ENCODE data around the gene ANP32B. TPM values are rescaled to one million over a fixed set of nuclear protein-coding genes. Genes with fewer than 3 reads are reported as not detected.
A peak's percentile ranks its signal among the peaks of the same experiment; 100 is the strongest.
"Not testable (repeated sequence)": the region's sequence is repeated elsewhere in the genome, so short reads cannot be mapped to it uniquely, and the experiment has no call there.

The ANP32B gene
- total RNA-seq, 1 donor from 2014 or later: 305 TPM

DNA sequence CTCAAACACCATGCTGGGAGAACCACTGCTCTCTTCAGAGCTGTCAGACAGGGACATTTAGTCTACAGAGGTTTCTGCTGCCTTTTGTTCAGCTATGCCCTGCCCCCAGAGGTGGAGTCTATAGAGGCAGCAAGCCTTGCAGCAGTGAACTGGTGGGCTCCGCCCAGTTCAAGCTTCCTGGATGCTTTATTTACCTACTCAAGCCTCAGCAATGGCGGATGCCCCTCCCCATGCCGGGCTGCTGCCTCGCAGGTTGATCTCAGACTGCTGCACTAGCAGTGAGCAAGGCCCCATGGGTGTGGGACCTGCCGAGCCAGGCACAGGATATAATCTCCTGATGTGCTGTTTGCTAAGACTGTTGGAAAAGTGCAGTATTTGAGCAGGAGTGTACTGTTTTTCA lies 32.3 kb upstream of the ANP32B start:
- H3K4me3 Mint-ChIP-seq; H3K27ac Mint-ChIP-seq; H3K9me3 Mint-ChIP-seq; intact Hi-C loops (cut with micrococcal nuclease); H3K36me3 Mint-ChIP-seq (ENCODE audit: low read depth); H3K4me1 Mint-ChIP-seq (ENCODE audit: low read depth); DNase-seq (ENCODE audit: low spot score): not testable (repeated sequence)
- H3K27me3 Mint-ChIP-seq (ENCODE audit: insufficient read depth): peaks cover 37% of the 10 kb centered on the region

GRCh38 chr9:97954550-97954989 lies 28.6 kb upstream of the ANP32B start:
- peak; percentile 35 for DNase-seq (ENCODE audit: low spot score)
- Mint-ChIP-seq H3K36me3 (ENCODE audit: low read depth) (no peaks in the 10 kb centered on the region), H3K4me1 (ENCODE audit: low read depth) (no peaks in the 10 kb centered on the region), H3K27me3 (ENCODE audit: insufficient read depth) (peaks cover 8% of the 10 kb centered on the region), H3K27ac (no peak overlapping the region), H3K4me3 (no peak overlapping the region), H3K9me3 (no peaks in the 10 kb centered on the region)
- intact Hi-C loops (cut with micrococcal nuclease): loop anchor here (1.0 to 2.0 kb wide), 4 partner anchors 28 to 244 kb away; partner anchors contain the start of gene ANP32B

GRCh38 chr9:97956331-97956730 lies 26.8 kb upstream of the ANP32B start:
- Mint-ChIP-seq H3K9me3 (no peaks in the 10 kb centered on the region), H3K4me3 (no peak overlapping the region), H3K36me3 (ENCODE audit: low read depth) (no peaks in the 10 kb centered on the region), H3K27me3 (ENCODE audit: insufficient read depth) (peaks cover 4% of the 10 kb centered on the region), H3K27ac (no peak overlapping the region), H3K4me1 (ENCODE audit: low read depth) (no peaks in the 10 kb centered on the region)
- intact Hi-C loops (cut with micrococcal nuclease): no loop called here
- no peak for DNase-seq (ENCODE audit: low spot score)

DNA sequence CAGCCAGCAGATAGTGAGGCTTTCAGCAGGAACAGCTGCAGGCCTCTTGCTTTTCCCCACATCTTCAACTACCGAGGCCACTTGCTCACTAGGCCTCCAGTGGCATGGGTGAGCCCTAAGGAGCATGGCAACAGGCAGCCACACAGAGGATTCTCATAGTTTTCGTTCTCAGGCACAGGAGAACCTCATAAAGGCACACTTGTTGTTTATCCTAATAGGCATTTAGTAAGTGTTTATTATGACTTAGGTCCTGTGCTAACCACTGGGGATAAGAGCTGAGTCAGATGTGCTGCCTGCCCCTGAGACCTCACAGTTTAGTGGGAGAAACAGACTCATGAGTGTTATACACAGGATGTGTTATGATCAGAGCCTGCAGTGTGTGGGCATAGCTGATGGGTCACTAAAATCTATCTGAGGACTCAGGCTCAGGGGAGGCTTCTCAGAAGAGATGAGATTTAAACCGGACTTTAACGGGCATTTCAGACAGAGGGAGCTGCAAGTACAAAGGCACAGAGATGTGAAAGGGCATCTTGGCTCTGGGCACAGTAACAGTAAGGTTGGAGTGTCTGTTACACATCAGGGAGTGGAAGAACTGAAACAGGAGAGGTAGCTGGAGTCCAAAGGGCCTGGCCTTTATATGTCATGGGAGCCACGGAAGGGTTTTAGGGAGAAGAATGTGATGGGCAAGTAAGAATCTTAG lies 24.2 kb upstream of the ANP32B start:
- no peak for DNase-seq (ENCODE audit: low spot score)
- Mint-ChIP-seq H3K4me1 (ENCODE audit: low read depth) (no peaks in the 10 kb centered on the region), H3K36me3 (ENCODE audit: low read depth) (no peaks in the 10 kb centered on the region), H3K9me3 (no peaks in the 10 kb centered on the region), H3K4me3 (no peak overlapping the region), H3K27me3 (ENCODE audit: insufficient read depth) (no peaks in the 10 kb centered on the region), H3K27ac (no peak overlapping the region)
- intact Hi-C loops (cut with micrococcal nuclease): no loop called here

DNA sequence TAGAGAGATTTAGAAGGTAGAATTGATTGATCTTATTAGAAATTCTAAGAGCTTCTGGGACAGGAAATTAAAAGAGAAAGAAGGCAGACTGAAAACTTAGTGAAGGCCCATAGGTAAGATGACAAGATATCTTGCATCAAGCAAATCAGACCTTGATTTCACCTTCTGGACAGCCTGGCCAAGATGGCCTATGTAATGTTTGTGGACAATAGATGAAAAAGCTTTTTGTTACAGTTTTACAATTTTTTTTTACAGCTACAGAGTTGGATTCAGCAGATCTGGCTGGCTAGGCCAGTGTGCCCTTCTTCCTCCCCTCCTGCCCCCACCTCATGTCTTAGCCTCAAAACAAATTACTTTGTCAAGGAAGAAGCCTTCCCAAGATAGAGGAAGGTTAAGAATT lies 23.6 kb upstream of the ANP32B start:
- no peaks in the 10 kb centered on the region for H3K36me3 Mint-ChIP-seq (ENCODE audit: low read depth)
- H3K4me1 Mint-ChIP-seq (ENCODE audit: low read depth): no peaks in the 10 kb centered on the region
- H3K4me3 Mint-ChIP-seq: no peak overlapping the region
- no peak for DNase-seq (ENCODE audit: low spot score)
- peaks cover 2% of the 10 kb centered on the region for H3K27me3 Mint-ChIP-seq (ENCODE audit: insufficient read depth)
- no peaks in the 10 kb centered on the region for H3K9me3 Mint-ChIP-seq
- no peak overlapping the region for H3K27ac Mint-ChIP-seq
- intact Hi-C loops (cut with micrococcal nuclease): no loop called here

GRCh38 chr9:97960678-97961328 lies 22.3 kb upstream of the ANP32B start:
- H3K27ac Mint-ChIP-seq; DNase-seq (ENCODE audit: low spot score); H3K4me1 Mint-ChIP-seq (ENCODE audit: low read depth); H3K27me3 Mint-ChIP-seq (ENCODE audit: insufficient read depth); H3K36me3 Mint-ChIP-seq (ENCODE audit: low read depth); intact Hi-C loops (cut with micrococcal nuclease); H3K9me3 Mint-ChIP-seq; H3K4me3 Mint-ChIP-seq: not testable (repeated sequence)

GRCh38 chr9:97961361-97961760 lies 21.8 kb upstream of the ANP32B start:
- no peak overlapping the region for H3K27ac Mint-ChIP-seq
- no peaks in the 10 kb centered on the region for H3K36me3 Mint-ChIP-seq (ENCODE audit: low read depth)
- no peak overlapping the region for H3K4me3 Mint-ChIP-seq
- H3K9me3 Mint-ChIP-seq: no peaks in the 10 kb centered on the region
- intact Hi-C loops (cut with micrococcal nuclease): no loop called here
- DNase-seq (ENCODE audit: low spot score): no peak
- no peaks in the 10 kb centered on the region for H3K4me1 Mint-ChIP-seq (ENCODE audit: low read depth)
- peaks cover 4% of the 10 kb centered on the region for H3K27me3 Mint-ChIP-seq (ENCODE audit: insufficient read depth)

DNA sequence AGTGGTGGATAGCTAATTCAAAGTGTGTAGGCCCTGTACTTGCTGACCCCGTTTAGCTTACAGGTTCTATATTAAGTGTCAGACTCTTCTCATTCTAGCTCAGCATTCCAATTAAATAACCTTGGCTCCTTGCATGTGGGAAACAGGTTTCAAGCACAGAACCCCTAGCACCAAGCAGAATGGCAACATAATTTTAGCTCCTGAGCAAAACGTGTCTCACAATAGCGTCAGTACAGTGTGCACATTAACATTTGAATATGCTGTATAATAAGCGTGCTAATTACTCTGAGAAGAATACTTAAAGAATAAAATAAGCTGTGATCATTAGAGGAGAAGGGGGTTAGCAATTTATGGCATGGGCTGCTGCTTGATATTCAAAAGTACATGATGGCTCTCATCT lies 21.0 kb upstream of the ANP32B start:
- no peaks in the 10 kb centered on the region for H3K9me3 Mint-ChIP-seq
- no peaks in the 10 kb centered on the region for H3K36me3 Mint-ChIP-seq (ENCODE audit: low read depth)
- H3K4me1 Mint-ChIP-seq (ENCODE audit: low read depth): no peaks in the 10 kb centered on the region
- no peak overlapping the region for H3K4me3 Mint-ChIP-seq
- intact Hi-C loops (cut with micrococcal nuclease): no loop called here
- H3K27me3 Mint-ChIP-seq (ENCODE audit: insufficient read depth): peaks cover 4% of the 10 kb centered on the region
- no peak for DNase-seq (ENCODE audit: low spot score)
- H3K27ac Mint-ChIP-seq: no peak overlapping the region

DNA sequence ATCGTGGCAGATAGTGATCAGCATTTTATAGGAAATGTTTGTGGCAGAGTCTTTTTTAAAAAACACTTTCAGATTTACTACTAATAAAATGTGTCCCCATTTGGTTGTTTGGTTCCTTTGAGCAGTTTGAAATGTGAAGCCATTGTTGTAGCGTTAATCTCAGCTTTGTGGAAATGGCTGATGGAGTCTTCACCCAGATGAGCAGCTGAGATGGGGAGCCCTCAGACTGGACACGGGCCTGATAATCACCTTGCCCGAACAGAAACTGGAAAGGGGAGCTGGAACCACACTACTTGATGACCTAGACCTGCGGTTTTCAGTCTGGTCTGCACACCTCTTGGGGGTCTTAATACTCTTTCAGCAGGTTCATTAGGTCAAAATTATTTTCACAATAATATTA lies 20.6 kb upstream of the ANP32B start:
- no peaks in the 10 kb centered on the region for H3K4me1 Mint-ChIP-seq (ENCODE audit: low read depth)

DNA sequence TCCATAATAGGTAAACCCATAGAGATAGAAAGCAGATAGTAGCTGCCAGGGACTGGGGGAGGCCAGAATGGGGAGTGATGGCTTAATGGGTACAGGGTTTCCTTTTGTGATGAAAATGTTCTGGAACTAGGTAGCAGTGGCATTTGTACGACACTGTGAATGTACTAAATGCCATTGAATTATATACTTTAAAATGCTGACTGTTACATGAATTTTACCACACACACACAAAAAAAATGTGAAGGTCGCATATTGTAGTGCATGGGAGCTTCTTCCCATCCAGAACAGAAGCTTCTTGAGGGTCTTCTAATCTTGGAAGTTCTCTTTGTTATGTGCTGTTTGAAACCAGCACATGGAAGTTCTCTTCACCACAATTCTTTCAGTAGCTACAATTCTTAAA lies 19.9 kb upstream of the ANP32B start:
- Mint-ChIP-seq H3K27ac (no peak overlapping the region), H3K27me3 (ENCODE audit: insufficient read depth) (peaks cover 4% of the 10 kb centered on the region), H3K36me3 (ENCODE audit: low read depth) (no peaks in the 10 kb centered on the region), H3K4me1 (ENCODE audit: low read depth) (no peaks in the 10 kb centered on the region), H3K4me3 (no peak overlapping the region), H3K9me3 (no peaks in the 10 kb centered on the region)
- no peak for DNase-seq (ENCODE audit: low spot score)
- intact Hi-C loops (cut with micrococcal nuclease): no loop called here

More for the DNA sequence above, 20.6 kb upstream of the ANP32B start:
- H3K9me3 Mint-ChIP-seq: no peaks in the 10 kb centered on the region
- no peak overlapping the region for H3K4me3 Mint-ChIP-seq
- intact Hi-C loops (cut with micrococcal nuclease): no loop called here
- no peak for DNase-seq (ENCODE audit: low spot score)
- peaks cover 4% of the 10 kb centered on the region for H3K27me3 Mint-ChIP-seq (ENCODE audit: insufficient read depth)
- H3K27ac Mint-ChIP-seq: no peak overlapping the region
- no peaks in the 10 kb centered on the region for H3K36me3 Mint-ChIP-seq (ENCODE audit: low read depth)

DNA sequence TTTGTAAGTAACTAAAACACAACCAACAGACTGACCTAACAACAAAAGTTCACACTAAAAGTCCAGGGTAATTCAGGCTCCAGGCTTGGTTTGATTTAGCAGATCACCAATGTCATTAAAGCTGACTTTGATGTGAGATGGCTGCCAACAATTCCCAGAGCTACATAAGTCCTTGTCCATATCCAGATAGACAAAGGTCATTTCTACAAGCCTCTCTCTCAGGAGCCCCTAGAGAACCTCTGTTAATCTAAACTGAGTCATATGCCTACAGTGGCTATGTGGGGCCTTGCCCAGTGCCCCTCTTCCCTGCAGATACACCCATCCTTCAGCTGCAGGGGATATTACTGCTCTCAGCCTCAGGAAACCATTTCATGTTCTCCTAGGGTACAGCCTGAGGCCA lies 18.2 kb upstream of the ANP32B start:
- no peaks in the 10 kb centered on the region for H3K9me3 Mint-ChIP-seq
- H3K27me3 Mint-ChIP-seq (ENCODE audit: insufficient read depth): peaks cover 4% of the 10 kb centered on the region
- no peak overlapping the region for H3K4me3 Mint-ChIP-seq
- no peaks in the 10 kb centered on the region for H3K4me1 Mint-ChIP-seq (ENCODE audit: low read depth)
- no peak overlapping the region for H3K27ac Mint-ChIP-seq
- intact Hi-C loops (cut with micrococcal nuclease): loop anchor here (5.0 kb wide), 1 partner anchor 393 kb away; no protein-coding TSS in a partner anchor
- no peak for DNase-seq (ENCODE audit: low spot score)
- H3K36me3 Mint-ChIP-seq (ENCODE audit: low read depth): no peaks in the 10 kb centered on the region

GRCh38 chr9:97966493-97966892 lies 16.6 kb upstream of the ANP32B start:
- no peak for DNase-seq (ENCODE audit: low spot score)
- H3K9me3 Mint-ChIP-seq: no peaks in the 10 kb centered on the region
- no peak overlapping the region for H3K4me3 Mint-ChIP-seq
- H3K27ac Mint-ChIP-seq: no peak overlapping the region
- no peaks in the 10 kb centered on the region for H3K4me1 Mint-ChIP-seq (ENCODE audit: low read depth)
- H3K27me3 Mint-ChIP-seq (ENCODE audit: insufficient read depth): peaks cover 7% of the 10 kb centered on the region
- intact Hi-C loops (cut with micrococcal nuclease): loop anchor here (5.0 kb wide), 1 partner anchor 394 kb away; no protein-coding TSS in a partner anchor
- H3K36me3 Mint-ChIP-seq (ENCODE audit: low read depth): no peaks in the 10 kb centered on the region

GRCh38 chr9:97969014-97969413 lies 14.1 kb upstream of the ANP32B start:
- Mint-ChIP-seq H3K36me3 (ENCODE audit: low read depth) (no peaks in the 10 kb centered on the region), H3K4me3 (no peak overlapping the region), H3K27me3 (ENCODE audit: insufficient read depth) (peaks cover 22% of the 10 kb centered on the region), H3K9me3 (no peaks in the 10 kb centered on the region), H3K27ac (no peak overlapping the region), H3K4me1 (ENCODE audit: low read depth) (no peaks in the 10 kb centered on the region)
- intact Hi-C loops (cut with micrococcal nuclease): loop anchor here (5.0 kb wide), 1 partner anchor 397 kb away; no protein-coding TSS in a partner anchor
- no peak for DNase-seq (ENCODE audit: low spot score)
